Sigmoid colon (tissue), 4 donors: Measurements from ENCODE around the gene PCAT6.

ENCODE experiments used
- CTCF ChIP-seq, 4 experiments: fragments of 450-650 bp in 3 of 4; fragments of 200-600 bp in 1 of 4; IDR thresholded peaks; one replicate each; pipeline ENCODE4 v1.5.1; 2016 to 2019; ENCODE audit warnings: antibody characterized with exemption in 4 of 4, mild to moderate bottlenecking in 3 of 4, moderate library complexity in 2 of 4
- EP300 ChIP-seq, 4 donors: sonication (generic); formaldehyde crosslinking; IDR thresholded peaks; one replicate each; pipeline ENCODE4 v1.6.1; 2017; ENCODE audit warnings: antibody characterized with exemption in 4 of 4
- POLR2AphosphoS5 ChIP-seq, 4 donors: sonication (generic); formaldehyde crosslinking; IDR thresholded peaks; one replicate each; pipeline ENCODE4 v1.6.1; 2017; ENCODE audit warnings: antibody characterized with exemption in 4 of 4

GRCh38 chr1:202811296-202812175 is 782 bp downstream of the PCAT6 start:
- TF ChIP-seq POLR2AphosphoS5 (IDR thresholded peaks at IDR 0.05) (no peak), CTCF (IDR thresholded peaks at IDR 0.05) (no peak), EP300 (IDR thresholded peaks at IDR 0.05) (no peak)
